Upper lobe of left lung (tissue), 6 donors: Measurements from ENCODE around the gene GPR3. TPM values are rescaled to one million over a fixed set of nuclear protein-coding genes. Genes with fewer than 3 reads are reported as not detected.

Experiments
- ATAC-seq, 2 donors: fragments of 200-7000 bp; cut with Tn5 transposase; one replicate each; pipeline ENCODE4 v1.9.1; 2022; ENCODE audit warnings: mild to moderate bottlenecking in 2 of 2, moderate library complexity in 2 of 2; ENCODE audit not compliant: low FRiP score in 2 of 2
- DNase-seq, 2 donors: peaks; one replicate each; pipeline ENCODE4 v3.0.0-alpha.2; 2019 to 2020
- H3K27ac ChIP-seq, 4 donors: fragments of 200-600 bp; sonication (generic); one replicate each; pipeline ENCODE4 v1.5.1; 2016 to 2019
- H3K27me3 ChIP-seq, 4 donors: fragments of 200-600 bp; sonication (generic); one replicate each; pipeline ENCODE4 v1.5.1; 2017 to 2019
- H3K36me3 ChIP-seq, 4 donors: fragments of 200-600 bp; sonication (generic); one replicate each; pipeline ENCODE4 v1.5.1; 2016 to 2019
- H3K4me1 ChIP-seq, 4 donors: fragments of 200-600 bp; sonication (generic); one replicate each; pipeline ENCODE4 v1.5.1; 2018 to 2019
- H3K4me3 ChIP-seq, 4 donors: fragments of 200-600 bp; sonication (generic); one replicate each; pipeline ENCODE4 v1.5.1; 2017 to 2019; ENCODE audit warnings: mild to moderate bottlenecking in 2 of 4, moderate library complexity in 1 of 4
- H3K9me3 ChIP-seq, 4 donors: fragments of 200-600 bp; sonication (generic); one replicate each; pipeline ENCODE4 v1.5.1; 2018 to 2019
- EP300 ChIP-seq, 4 donors: sonication (generic); formaldehyde crosslinking; IDR thresholded peaks; one replicate each; pipeline ENCODE4 v1.5.1; 2017; ENCODE audit warnings: antibody characterized with exemption in 4 of 4, control low read depth in 2 of 4
- POLR2A ChIP-seq, 4 donors: fragments of 450-650 bp; IDR thresholded peaks; one replicate each; pipeline ENCODE4 v1.5.1; 2016 to 2017; ENCODE audit warnings: antibody characterized with exemption in 4 of 4, mild to moderate bottlenecking in 2 of 4
- POLR2AphosphoS5 ChIP-seq, 2 donors: sonication (generic); formaldehyde crosslinking; IDR thresholded peaks; one replicate each; pipeline ENCODE4 v1.5.1; 2017; ENCODE audit warnings: antibody characterized with exemption in 2 of 2
- WGBS, 2 donors: methylation state at CpG; one replicate each; pipeline ENCODE4 v1.1.5; 2017 to 2018; 5-methylcytosine and 5-hydroxymethylcytosine counted together
- total RNA-seq, 6 donors: library from RNA; depleted of rRNA in 4 of 6; stranded (reverse); fragments of >200 nt in 4 of 6; gene quantifications; one replicate each; pipeline versions ENCODE4 v1.1.0 to v1.2.1, GENCODE V29; 2016 to 2021
- TF ChIP-seq, protein P1 (sequence below), 6 experiments: fragments of 450-650 bp in 4 of 6; fragments of 200-600 bp in 2 of 6; sonication (generic) in 2 of 6; IDR thresholded peaks; one replicate each; pipeline ENCODE4 v1.5.1; 2016 to 2019; ENCODE audit warnings: antibody characterized with exemption in 6 of 6
- donor health status: DM: no; HTN: no; CAD: no; lungs with moderate emphysema.
- donor health status: DM: no; HTN: yes; CAD: no; lungs with severe emphysema.

Gene GPR3
- total RNA-seq, 6 donors from 2014 or later = 0.39 to 1.6 (median 0.76) TPM; not detected in 1

DNA sequence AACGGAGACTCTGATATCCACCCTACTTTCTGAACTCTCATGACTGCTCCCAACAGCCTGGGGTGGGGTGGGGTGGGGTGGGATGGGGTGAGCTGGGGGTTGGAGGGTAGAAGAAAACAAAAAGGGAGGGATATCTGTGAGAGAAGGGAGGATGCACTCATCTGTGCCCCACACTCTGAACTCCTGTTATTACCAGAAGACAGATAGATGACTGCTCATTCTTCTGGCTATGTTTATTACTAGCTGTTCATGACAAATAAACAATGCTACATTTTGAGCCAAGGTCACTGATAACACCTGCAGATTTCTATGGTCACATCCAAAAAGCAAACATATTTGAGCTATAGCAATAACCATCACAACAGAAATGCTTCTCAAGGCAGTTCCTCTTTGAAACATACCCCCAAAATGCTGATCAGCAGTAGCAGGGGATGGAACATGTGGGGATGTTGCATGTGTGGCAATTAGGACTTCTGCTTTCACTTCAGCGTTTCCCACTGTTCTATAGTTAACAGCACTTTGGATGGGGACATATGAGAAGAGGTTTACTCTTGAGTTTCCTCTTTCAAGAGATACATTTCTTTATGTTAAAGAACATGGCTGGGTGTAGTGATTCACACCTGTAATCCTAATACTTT, 43.3 kb downstream of the GPR3 start:
- DNase-seq (peak in 1 of 2 donors; percentile 52), ATAC-seq (peak; percentile 84)
- 13 to 31% methylated on average over 2 of the region's 2 CpGs for WGBS, 2 donors
- H3K27ac ChIP-seq = peak overlapping the region; percentile 77 to 91 (median 86)
- H3K27me3 ChIP-seq = no peaks in the 10 kb centered on the region
- no peaks in the 10 kb centered on the region for H3K9me3 ChIP-seq
- TF ChIP-seq, protein P1, sequence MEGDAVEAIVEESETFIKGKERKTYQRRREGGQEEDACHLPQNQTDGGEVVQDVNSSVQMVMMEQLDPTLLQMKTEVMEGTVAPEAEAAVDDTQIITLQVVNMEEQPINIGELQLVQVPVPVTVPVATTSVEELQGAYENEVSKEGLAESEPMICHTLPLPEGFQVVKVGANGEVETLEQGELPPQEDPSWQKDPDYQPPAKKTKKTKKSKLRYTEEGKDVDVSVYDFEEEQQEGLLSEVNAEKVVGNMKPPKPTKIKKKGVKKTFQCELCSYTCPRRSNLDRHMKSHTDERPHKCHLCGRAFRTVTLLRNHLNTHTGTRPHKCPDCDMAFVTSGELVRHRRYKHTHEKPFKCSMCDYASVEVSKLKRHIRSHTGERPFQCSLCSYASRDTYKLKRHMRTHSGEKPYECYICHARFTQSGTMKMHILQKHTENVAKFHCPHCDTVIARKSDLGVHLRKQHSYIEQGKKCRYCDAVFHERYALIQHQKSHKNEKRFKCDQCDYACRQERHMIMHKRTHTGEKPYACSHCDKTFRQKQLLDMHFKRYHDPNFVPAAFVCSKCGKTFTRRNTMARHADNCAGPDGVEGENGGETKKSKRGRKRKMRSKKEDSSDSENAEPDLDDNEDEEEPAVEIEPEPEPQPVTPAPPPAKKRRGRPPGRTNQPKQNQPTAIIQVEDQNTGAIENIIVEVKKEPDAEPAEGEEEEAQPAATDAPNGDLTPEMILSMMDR (IDR thresholded peaks at IDR 0.05) = no peak
- TF ChIP-seq EP300 (IDR thresholded peaks at IDR 0.05) = no peak
- no peak for TF ChIP-seq POLR2A (IDR thresholded peaks at IDR 0.05)
- TF ChIP-seq POLR2AphosphoS5 (IDR thresholded peaks at IDR 0.05) = peak in 1 of 2 donors; percentile 32
- peaks cover 0 to 12% (median 2%) of the 10 kb centered on the region in 4 donors for H3K36me3 ChIP-seq
- H3K4me1 ChIP-seq = peaks cover 82 to 94% (median 86%) of the 10 kb centered on the region in 4 donors
- peak overlapping the region in 1 of 4 donors; percentile 5 for H3K4me3 ChIP-seq

DNA sequence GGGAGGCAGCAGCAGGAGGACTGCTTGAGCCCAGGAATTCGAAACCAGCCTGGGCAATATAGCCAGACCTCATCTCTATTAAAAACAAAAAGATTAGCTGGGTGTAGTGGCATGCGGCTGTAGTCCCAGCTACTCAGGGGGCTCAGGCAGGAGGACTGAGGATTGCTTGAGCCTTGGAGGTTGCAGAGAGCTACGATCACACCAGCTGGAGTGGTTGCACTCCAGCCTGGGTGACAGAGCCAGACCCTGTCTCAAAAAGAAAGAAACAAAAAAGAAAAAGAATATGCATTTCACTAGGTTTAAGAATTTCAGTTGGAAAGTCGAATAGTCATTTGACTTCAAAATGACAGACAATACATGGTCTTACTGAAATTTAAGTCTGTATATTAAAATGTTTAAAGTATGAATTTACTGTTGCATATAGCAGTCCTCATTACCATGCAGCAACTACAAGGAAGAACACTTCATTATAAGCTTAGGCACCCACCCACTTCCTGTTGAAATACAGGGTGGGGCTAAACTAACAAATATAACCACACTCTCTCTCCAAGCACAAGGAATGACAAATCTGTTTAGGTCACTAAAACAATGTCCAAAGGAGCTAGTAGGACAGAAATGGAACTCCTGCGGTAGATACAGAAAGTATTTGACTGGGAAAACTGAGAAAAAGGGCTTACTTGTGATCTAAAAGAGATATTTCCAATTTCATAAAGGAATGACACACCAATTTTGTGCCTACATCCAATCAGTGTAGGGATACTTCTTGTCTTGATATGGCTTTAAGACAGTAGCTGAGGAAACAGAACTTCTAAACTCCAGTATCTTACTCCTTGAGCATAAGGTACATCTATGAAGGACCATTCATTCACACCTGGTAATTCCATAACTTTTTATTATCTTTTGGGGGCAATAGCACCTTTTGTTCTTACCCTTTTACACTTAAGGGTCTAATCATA, 44.1 kb downstream of the GPR3 start:
- Histone ChIP-seq H3K36me3 (peaks cover 0 to 12% (median 4%) of the 10 kb centered on the region in 4 donors), H3K4me3 (peak overlapping the region in 1 of 4 donors; percentile 5), H3K4me1 (peaks cover 77 to 91% (median 80%) of the 10 kb centered on the region in 4 donors), H3K27ac (peak overlapping the region; percentile 77 to 91 (median 86)), H3K9me3 (no peaks in the 10 kb centered on the region), H3K27me3 (no peaks in the 10 kb centered on the region)
- DNase-seq (peak in 1 of 2 donors; percentile 63), ATAC-seq (peak; percentile 89 to 92)
- 23 to 29% methylated on average over 5 of the region's 5 CpGs for WGBS, 2 donors
- TF ChIP-seq, protein P1 (IDR thresholded peaks at IDR 0.05) = no peak
- TF ChIP-seq EP300 (IDR thresholded peaks at IDR 0.05) = peak in 1 of 4 donors; percentile 11
- peak in 1 of 4 donors; percentile 71 for TF ChIP-seq POLR2A (IDR thresholded peaks at IDR 0.05)

DNA sequence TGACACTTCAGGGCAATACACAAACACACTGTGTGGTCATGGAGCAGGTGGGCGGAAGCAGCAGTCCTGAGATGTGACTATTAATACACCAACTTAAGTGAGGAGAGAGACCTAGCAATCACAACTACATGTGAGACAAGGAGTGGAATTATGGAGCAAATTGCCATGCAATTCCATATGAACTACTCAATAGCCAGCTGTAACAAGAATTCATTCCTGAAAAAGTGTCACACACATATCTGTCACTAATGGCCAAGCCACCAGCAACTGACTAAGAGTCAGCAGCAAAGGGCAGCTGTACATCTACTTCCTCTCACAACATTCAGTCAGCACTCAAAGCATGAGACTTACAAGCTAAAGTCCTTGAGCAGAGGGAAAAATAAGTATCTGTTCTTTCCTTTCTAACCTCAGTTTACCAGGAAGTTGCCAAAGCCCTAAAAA, 46.2 kb downstream of the GPR3 start:
- TF ChIP-seq POLR2AphosphoS5 (IDR thresholded peaks at IDR 0.05) (no peak), EP300 (IDR thresholded peaks at IDR 0.05) (no peak), POLR2A (IDR thresholded peaks at IDR 0.05) (no peak)
- TF ChIP-seq, protein P1 (IDR thresholded peaks at IDR 0.05) = no peak
- no peak for ATAC-seq
- WGBS, 2 donors = 100% methylated on average over 1 of the region's 1 CpG
- peak in 1 of 2 donors; percentile 30 for DNase-seq
- Histone ChIP-seq H3K9me3 (no peaks in the 10 kb centered on the region), H3K4me3 (no peak overlapping the region), H3K4me1 (peaks cover 58 to 73% (median 62%) of the 10 kb centered on the region in 4 donors), H3K27me3 (no peaks in the 10 kb centered on the region), H3K36me3 (peaks cover 0 to 12% (median 4%) of the 10 kb centered on the region in 4 donors), H3K27ac (peak overlapping the region; percentile 21 to 91 (median 56))

DNA sequence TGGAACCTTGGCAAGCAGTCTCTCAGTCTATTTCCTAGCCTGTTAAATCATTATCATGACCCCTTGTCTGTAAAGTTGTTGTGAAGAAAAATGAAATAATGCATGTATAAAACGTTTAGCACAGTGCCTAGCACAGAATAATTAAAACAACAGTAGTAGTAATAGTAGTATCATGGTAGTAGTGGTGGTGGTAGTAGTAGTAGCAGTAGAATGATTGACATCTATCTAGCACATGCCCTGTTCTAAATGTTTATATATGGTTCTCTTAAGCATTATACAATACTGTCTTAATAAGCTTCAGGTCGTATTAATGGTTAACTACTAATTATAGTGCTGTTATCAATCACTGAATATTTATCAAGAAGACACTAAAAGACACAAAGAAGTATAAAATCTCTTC, 46.7 kb downstream of the GPR3 start:
- 39 to 53% methylated on average over 2 of the region's 2 CpGs for WGBS, 2 donors
- Histone ChIP-seq H3K27ac (peak overlapping the region; percentile 21 to 91 (median 56)), H3K4me3 (no peak overlapping the region), H3K36me3 (peaks cover 0 to 12% (median 4%) of the 10 kb centered on the region in 4 donors), H3K9me3 (no peaks in the 10 kb centered on the region), H3K4me1 (peaks cover 53 to 69% (median 57%) of the 10 kb centered on the region in 4 donors), H3K27me3 (no peaks in the 10 kb centered on the region)
- DNase-seq (no peak), ATAC-seq (no peak)
- no peak for TF ChIP-seq EP300 (IDR thresholded peaks at IDR 0.05)
- TF ChIP-seq, protein P1 (IDR thresholded peaks at IDR 0.05) = no peak
- TF ChIP-seq POLR2A (IDR thresholded peaks at IDR 0.05) = no peak
- TF ChIP-seq POLR2AphosphoS5 (IDR thresholded peaks at IDR 0.05) = no peak
